ENCODE results near the gene ABCA4.

ABCA4 gene

DNA sequence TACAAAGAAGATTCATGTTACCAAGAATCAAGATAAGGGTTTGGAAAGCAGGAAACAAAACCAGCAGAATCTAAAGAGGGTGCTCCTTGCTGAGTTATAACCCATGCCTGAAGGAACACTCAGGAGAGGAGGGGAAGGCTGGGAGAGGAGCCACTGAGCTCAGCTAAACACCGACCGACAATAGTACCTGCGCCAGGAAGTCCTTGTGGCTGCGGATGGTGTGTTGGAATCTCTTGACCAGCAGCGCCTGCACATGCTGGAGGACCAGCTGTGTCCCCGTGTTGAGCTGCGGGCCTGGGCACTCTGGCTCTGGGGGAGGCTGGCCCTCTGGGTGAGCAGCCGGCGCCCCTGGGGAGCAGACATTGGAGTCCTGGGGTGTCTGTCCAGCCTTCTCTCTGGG is 89.4 kb downstream of the ABCA4 start:
- Histone ChIP-seq H3K36me3 (ENCODE audit: control insufficient read depth in 1 of 2, insufficient read depth in 2 of 2, low read length in 2 of 2) (no peaks in the 10 kb centered on the region), H3K9me3 (ENCODE audit: control insufficient read depth in 1 of 2, low read length in 2 of 2) (no peaks in the 10 kb centered on the region), H3K4me1 (ENCODE audit: control insufficient read depth in 1 of 2, insufficient read depth in 2 of 2, low read length in 2 of 2) (no peaks in the 10 kb centered on the region), H3K4me3 (ENCODE audit: low read depth in 1 of 2, low read length in 2 of 2) (no peak overlapping the region), H3K27me3 (ENCODE audit: low read depth, low read length) (no peaks in the 10 kb centered on the region), H3K27ac (ENCODE audit: low read length) (no peak overlapping the region)

- no peaks in the 10 kb centered on the region for H3K36me3 ChIP-seq (ENCODE audit: control insufficient read depth in 1 of 2, insufficient read depth in 2 of 2, low read length in 2 of 2)
- no peaks in the 10 kb centered on the region for H3K9me3 ChIP-seq (ENCODE audit: control insufficient read depth in 1 of 2, low read length in 2 of 2)
- H3K4me3 ChIP-seq (ENCODE audit: low read depth in 1 of 2, low read length in 2 of 2): no peak overlapping the region
- no peaks in the 10 kb centered on the region for H3K4me1 ChIP-seq (ENCODE audit: control insufficient read depth in 1 of 2, insufficient read depth in 2 of 2, low read length in 2 of 2)
- no peak overlapping the region for H3K27ac ChIP-seq (ENCODE audit: low read length)
- H3K27me3 ChIP-seq (ENCODE audit: low read depth, low read length): no peaks in the 10 kb centered on the region
Measured at GRCh38 chr1:94031154-94031553, 89.8 kb downstream of the ABCA4 start.

GRCh38 chr1:94029130-94029993 is 91.6 kb downstream of the ABCA4 start:
- no peaks in the 10 kb centered on the region for H3K36me3 ChIP-seq (ENCODE audit: control insufficient read depth in 1 of 2, insufficient read depth in 2 of 2, low read length in 2 of 2)
- no peak overlapping the region for H3K27ac ChIP-seq (ENCODE audit: low read length)
- no peaks in the 10 kb centered on the region for H3K9me3 ChIP-seq (ENCODE audit: control insufficient read depth in 1 of 2, low read length in 2 of 2)
- no peak overlapping the region for H3K4me3 ChIP-seq (ENCODE audit: low read depth in 1 of 2, low read length in 2 of 2)
- H3K4me1 ChIP-seq (ENCODE audit: control insufficient read depth in 1 of 2, insufficient read depth in 2 of 2, low read length in 2 of 2): peaks cover 0 to 3% of the 10 kb centered on the region in 2 donors
- no peaks in the 10 kb centered on the region for H3K27me3 ChIP-seq (ENCODE audit: low read depth, low read length)

GRCh38 chr1:94027721-94028515 is 93.0 kb downstream of the ABCA4 start:
- Histone ChIP-seq H3K9me3 (ENCODE audit: control insufficient read depth in 1 of 2, low read length in 2 of 2) (no peaks in the 10 kb centered on the region), H3K4me3 (ENCODE audit: low read depth in 1 of 2, low read length in 2 of 2) (no peak overlapping the region), H3K36me3 (ENCODE audit: control insufficient read depth in 1 of 2, insufficient read depth in 2 of 2, low read length in 2 of 2) (no peaks in the 10 kb centered on the region), H3K27ac (ENCODE audit: low read length) (no peak overlapping the region), H3K27me3 (ENCODE audit: low read depth, low read length) (no peaks in the 10 kb centered on the region), H3K4me1 (ENCODE audit: control insufficient read depth in 1 of 2, insufficient read depth in 2 of 2, low read length in 2 of 2) (peaks cover 0 to 3% of the 10 kb centered on the region in 2 donors)

GRCh38 chr1:94026619-94027380 is 94.1 kb downstream of the ABCA4 start:
- Histone ChIP-seq H3K4me3 (ENCODE audit: low read depth in 1 of 2, low read length in 2 of 2) (no peak overlapping the region), H3K27ac (ENCODE audit: low read length) (no peak overlapping the region), H3K36me3 (ENCODE audit: control insufficient read depth in 1 of 2, insufficient read depth in 2 of 2, low read length in 2 of 2) (no peaks in the 10 kb centered on the region), H3K9me3 (ENCODE audit: control insufficient read depth in 1 of 2, low read length in 2 of 2) (no peaks in the 10 kb centered on the region), H3K27me3 (ENCODE audit: low read depth, low read length) (no peaks in the 10 kb centered on the region), H3K4me1 (ENCODE audit: control insufficient read depth in 1 of 2, insufficient read depth in 2 of 2, low read length in 2 of 2) (peaks cover 0 to 3% of the 10 kb centered on the region in 2 donors)

DNA sequence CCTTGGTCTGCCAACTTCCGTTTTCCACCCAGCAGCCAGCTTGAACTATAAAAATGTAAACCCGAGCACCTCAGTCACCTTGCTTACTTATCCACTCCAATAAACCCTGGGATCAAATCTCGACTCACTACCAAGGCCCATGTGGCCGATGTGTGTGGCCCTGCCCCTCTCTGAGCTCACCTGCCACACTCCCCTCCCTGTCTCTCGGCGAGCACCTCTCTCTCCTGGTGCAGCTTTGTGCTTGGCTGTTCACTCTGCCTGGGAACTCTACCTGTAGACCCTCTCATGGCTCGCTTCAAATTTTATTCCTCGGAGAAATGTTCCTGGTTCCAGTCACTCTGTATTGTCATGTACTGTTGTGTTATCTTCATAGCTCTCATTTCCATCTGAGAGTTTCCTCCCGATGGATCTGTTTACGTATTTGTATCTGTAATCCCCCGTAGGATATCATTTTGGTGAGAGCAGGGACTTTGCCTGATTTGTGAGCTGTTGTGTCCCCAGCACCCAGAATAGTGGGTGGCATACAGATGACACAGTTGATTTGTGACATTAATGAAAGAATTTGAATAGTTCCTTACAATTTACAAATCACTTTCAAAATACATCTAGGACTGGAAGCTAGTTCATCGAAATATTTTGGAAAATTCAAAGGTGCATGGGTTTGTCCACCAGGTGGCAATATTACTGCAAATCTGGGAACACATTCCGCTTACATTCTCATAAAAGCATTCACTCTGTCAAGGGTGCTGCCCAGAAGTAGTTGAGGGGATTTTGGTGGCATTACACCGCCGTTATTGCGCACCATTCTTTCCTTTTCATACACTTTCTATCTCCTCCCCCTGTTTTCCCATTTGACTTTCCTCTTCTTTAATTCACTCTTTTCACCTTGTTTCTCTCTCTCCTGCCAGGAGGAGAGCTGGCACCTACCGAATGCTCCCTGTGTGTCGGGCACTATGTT is 95.3 kb downstream of the ABCA4 start:
- Histone ChIP-seq H3K9me3 (ENCODE audit: control insufficient read depth in 1 of 2, low read length in 2 of 2) (no peaks in the 10 kb centered on the region), H3K36me3 (ENCODE audit: control insufficient read depth in 1 of 2, insufficient read depth in 2 of 2, low read length in 2 of 2) (no peaks in the 10 kb centered on the region), H3K27me3 (ENCODE audit: low read depth, low read length) (no peaks in the 10 kb centered on the region), H3K27ac (ENCODE audit: low read length) (no peak overlapping the region), H3K4me1 (ENCODE audit: control insufficient read depth in 1 of 2, insufficient read depth in 2 of 2, low read length in 2 of 2) (peaks cover 0 to 3% of the 10 kb centered on the region in 2 donors), H3K4me3 (ENCODE audit: low read depth in 1 of 2, low read length in 2 of 2) (no peak overlapping the region)

- Histone ChIP-seq H3K27ac (ENCODE audit: low read length) (no peak overlapping the region), H3K36me3 (ENCODE audit: control insufficient read depth in 1 of 2, insufficient read depth in 2 of 2, low read length in 2 of 2) (no peaks in the 10 kb centered on the region), H3K4me3 (ENCODE audit: low read depth in 1 of 2, low read length in 2 of 2) (no peak overlapping the region), H3K9me3 (ENCODE audit: control insufficient read depth in 1 of 2, low read length in 2 of 2) (no peaks in the 10 kb centered on the region), H3K27me3 (ENCODE audit: low read depth, low read length) (no peaks in the 10 kb centered on the region), H3K4me1 (ENCODE audit: control insufficient read depth in 1 of 2, insufficient read depth in 2 of 2, low read length in 2 of 2) (peaks cover 0 to 3% of the 10 kb centered on the region in 2 donors)
Measured at GRCh38 chr1:94024104-94024792, 96.7 kb downstream of the ABCA4 start.

DNA sequence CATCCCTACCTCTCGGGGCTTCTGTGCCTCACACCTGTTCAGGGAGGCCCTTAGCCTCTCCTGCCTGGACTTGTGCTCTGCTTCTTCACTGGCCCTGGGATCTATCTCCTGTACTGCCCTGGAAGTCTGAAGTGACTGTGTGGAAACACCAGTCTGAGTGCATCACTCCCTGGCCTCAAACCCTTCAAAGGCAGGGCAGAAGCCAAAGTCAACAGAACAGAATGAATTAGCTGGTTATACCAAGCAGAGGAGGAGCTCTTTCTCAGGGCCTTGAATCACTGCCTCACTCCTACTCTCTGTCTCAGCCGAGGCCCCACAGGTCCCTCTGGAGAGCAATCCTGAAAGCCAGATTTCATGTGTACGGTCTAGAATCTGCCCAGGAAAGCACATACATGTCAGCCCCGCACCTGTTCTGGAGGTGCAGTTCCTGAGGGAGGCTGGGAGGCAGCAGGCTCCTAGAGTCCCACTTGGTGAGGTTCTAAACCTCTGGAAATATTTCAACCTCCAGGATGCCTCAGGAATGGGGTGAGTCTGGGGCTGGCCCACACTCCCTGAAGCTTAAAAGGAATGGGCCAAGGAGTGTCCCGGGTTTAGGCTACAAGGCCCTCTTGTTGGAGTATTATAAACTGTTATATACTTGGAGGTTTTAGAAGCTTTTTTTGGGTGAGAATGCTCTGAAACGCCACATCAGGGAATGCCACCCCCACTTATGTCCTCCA is 98.3 kb downstream of the ABCA4 start:
- no peak overlapping the region for H3K27ac ChIP-seq (ENCODE audit: low read length)
- H3K4me3 ChIP-seq (ENCODE audit: low read depth in 1 of 2, low read length in 2 of 2): no peak overlapping the region
- H3K4me1 ChIP-seq (ENCODE audit: control insufficient read depth in 1 of 2, insufficient read depth in 2 of 2, low read length in 2 of 2): peaks cover 0 to 3% of the 10 kb centered on the region in 2 donors
- no peaks in the 10 kb centered on the region for H3K36me3 ChIP-seq (ENCODE audit: control insufficient read depth in 1 of 2, insufficient read depth in 2 of 2, low read length in 2 of 2)
- H3K9me3 ChIP-seq (ENCODE audit: control insufficient read depth in 1 of 2, low read length in 2 of 2): no peaks in the 10 kb centered on the region
- no peaks in the 10 kb centered on the region for H3K27me3 ChIP-seq (ENCODE audit: low read depth, low read length)

GRCh38 chr1:94020764-94021579 is 100.0 kb downstream of the ABCA4 start:
- Histone ChIP-seq H3K36me3 (ENCODE audit: control insufficient read depth in 1 of 2, insufficient read depth in 2 of 2, low read length in 2 of 2) (no peaks in the 10 kb centered on the region), H3K4me1 (ENCODE audit: control insufficient read depth in 1 of 2, insufficient read depth in 2 of 2, low read length in 2 of 2) (peaks cover 0 to 3% of the 10 kb centered on the region in 2 donors), H3K9me3 (ENCODE audit: control insufficient read depth in 1 of 2, low read length in 2 of 2) (no peaks in the 10 kb centered on the region), H3K27me3 (ENCODE audit: low read depth, low read length) (no peaks in the 10 kb centered on the region), H3K27ac (ENCODE audit: low read length) (no peak overlapping the region), H3K4me3 (ENCODE audit: low read depth in 1 of 2, low read length in 2 of 2) (no peak overlapping the region)
